Sigmoid colon (tissue), 7 donors: ENCODE measurements around the gene SLC39A9. TPM values are rescaled to one million over a fixed set of nuclear protein-coding genes. Genes with fewer than 3 reads are reported as not detected.

Experiments
- DNase-seq: peaks from one replicate; pipeline ENCODE4 v3.0.0-alpha.2; 2019
- H3K27ac ChIP-seq, 4 donors: fragments of 200-600 bp; sonication (generic); one replicate each; pipeline ENCODE4 v1.5.1; 2016 to 2019; ENCODE audit warnings: mild to moderate bottlenecking in 1 of 4
- H3K27me3 ChIP-seq, 3 donors: fragments of 200-600 bp; sonication (generic); one replicate each; pipeline ENCODE4 v1.5.1; 2019; ENCODE audit warnings: mild to moderate bottlenecking in 1 of 3
- H3K36me3 ChIP-seq, 4 donors: fragments of 200-600 bp; sonication (generic); one replicate each; pipeline ENCODE4 v1.5.1; 2016 to 2019
- H3K4me1 ChIP-seq, 4 donors: fragments of 200-600 bp; sonication (generic); one replicate each; pipeline ENCODE4 v1.5.1; 2017 to 2019
- H3K4me3 ChIP-seq, 4 donors: fragments of 200-600 bp; sonication (generic); one replicate each; pipeline ENCODE4 v1.5.1; 2017 to 2019; ENCODE audit warnings: mild to moderate bottlenecking in 2 of 4, moderate library complexity in 1 of 4
- H3K9me3 ChIP-seq, 4 donors: fragments of 200-600 bp in 3 of 4; sonication (generic) in 3 of 4; one replicate each; pipeline versions ENCODE4 v1.5.1 to v1.6.1; 2013 to 2019
- EP300 ChIP-seq, 4 donors: sonication (generic); formaldehyde crosslinking; IDR thresholded peaks; one replicate each; pipeline ENCODE4 v1.6.1; 2017; ENCODE audit warnings: antibody characterized with exemption in 4 of 4
- POLR2A ChIP-seq, 2 donors: fragments of 450-650 bp; IDR thresholded peaks; one replicate each; pipeline ENCODE4 v1.6.1; 2016; ENCODE audit warnings: antibody characterized with exemption in 2 of 2, mild to moderate bottlenecking in 2 of 2, moderate library complexity in 2 of 2
- POLR2AphosphoS5 ChIP-seq, 4 donors: sonication (generic); formaldehyde crosslinking; IDR thresholded peaks; one replicate each; pipeline ENCODE4 v1.6.1; 2017; ENCODE audit warnings: antibody characterized with exemption in 4 of 4
- WGBS, 2 donors: extraction: QIAGEN DNeasy Blood & Tissue Kit; methylation state at CpG; one replicate each; pipeline ENCODE4 v1.1.7; 2013; 5-methylcytosine and 5-hydroxymethylcytosine counted together
- intact Hi-C: fragments of 100-400 bp; cut with DNase I; formaldehyde crosslinking; loops from one replicate; pipeline ENCODE4 v1.15.1; 2023
- polyA plus RNA-seq, 3 donors: library from polyadenylated mRNA; stranded (reverse); fragments of 200-250 nt; gene quantifications; one replicate each; pipeline ENCODE4 v1.2.3, GENCODE V29; 2013
- total RNA-seq, 4 donors: library from RNA; depleted of rRNA; stranded (reverse); fragments of >200 nt; gene quantifications; one replicate each; pipeline ENCODE4 v1.1.0, GENCODE V29; 2016
- TF ChIP-seq, protein P1 (sequence below), 4 experiments: fragments of 450-650 bp in 3 of 4; fragments of 200-600 bp in 1 of 4; IDR thresholded peaks; one replicate each; pipeline ENCODE4 v1.5.1; 2016 to 2019; ENCODE audit warnings: antibody characterized with exemption in 4 of 4, mild to moderate bottlenecking in 3 of 4, moderate library complexity in 2 of 4
- donor health status: healthy with polysubstance abuse.
- donor health status: Bipolar disorder and iron deficiency.
- donor health status: healthy.

Gene SLC39A9
- total and polyA plus RNA-seq, 7 donors, result 11.4 to 47.4 (median 39.0) TPM

DNA sequence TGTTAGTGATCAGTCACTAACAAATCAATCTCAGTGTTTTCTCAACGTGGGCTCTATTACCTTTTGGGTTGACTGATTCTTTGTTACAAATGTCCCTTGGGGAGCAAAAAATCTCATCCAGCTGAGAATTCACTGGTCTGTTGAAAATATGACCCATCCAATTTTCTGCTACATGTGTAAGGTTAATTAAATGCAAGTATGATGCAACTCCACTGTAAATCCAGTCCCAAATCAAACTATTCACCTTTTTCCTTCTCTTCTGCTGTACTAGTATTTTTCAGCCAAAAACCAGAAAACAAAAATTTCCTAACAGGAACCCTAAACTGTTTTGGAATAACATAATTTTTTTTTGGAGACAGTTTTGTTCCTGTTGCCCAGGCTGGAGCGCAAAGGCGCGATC is 2.6 kb upstream of the SLC39A9 start:
- intact Hi-C loops, result loop anchor here (5.0 to 10.0 kb wide), 3 partner anchors 154 to 366 kb away; partner anchors contain the start of gene DCAF5

DNA sequence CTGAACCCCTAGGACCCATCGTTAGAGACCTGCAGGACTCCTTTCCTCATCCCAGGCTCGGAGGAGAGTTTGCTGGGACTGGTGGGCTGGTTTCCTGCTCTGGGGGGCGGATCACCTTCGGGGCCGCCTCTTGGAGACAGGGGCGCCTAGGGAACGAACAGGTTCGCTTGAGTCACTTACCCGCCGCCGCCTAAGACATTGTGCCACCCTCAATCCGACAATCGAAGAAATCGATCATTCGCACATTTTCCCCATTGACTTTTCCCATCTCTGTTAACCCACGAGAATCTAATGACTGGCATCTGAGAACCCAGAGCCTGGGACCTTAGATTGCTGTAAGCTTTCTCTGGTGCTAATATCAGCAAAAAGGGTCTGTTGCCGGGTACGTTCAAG is 322 bp downstream of the SLC39A9 start:
- TF ChIP-seq POLR2A (IDR thresholded peaks at IDR 0.05) (no peak), EP300 (IDR thresholded peaks at IDR 0.05) (no peak)
- H3K9me3 ChIP-seq, result no peaks in the 10 kb centered on the region
- DNase-seq, result no peak
- intact Hi-C loops, result loop anchor here (2.0 to 10.0 kb wide), 4 partner anchors 60 to 363 kb away; partner anchors contain the start of gene DCAF5
- H3K27me3 ChIP-seq, result no peaks in the 10 kb centered on the region
- H3K4me3 ChIP-seq, result peak overlapping the region; percentile 71 to 91 (median 84)
- H3K36me3 ChIP-seq, result peaks cover 4 to 25% (median 18%) of the 10 kb centered on the region in 4 donors
- H3K4me1 ChIP-seq, result peaks cover 0 to 55% (median 43%) of the 10 kb centered on the region in 4 donors
- WGBS, 2 donors, result 1% methylated on average over 18 of the region's 18 CpGs
- H3K27ac ChIP-seq, result peak overlapping the region; percentile 88 to 94 (median 90)

More for the DNA sequence above, 2.6 kb upstream of the SLC39A9 start:
- WGBS, 2 donors, result 82 to 91% methylated on average over 4 of the region's 4 CpGs
- H3K9me3 ChIP-seq, result no peaks in the 10 kb centered on the region
- peaks cover 4 to 54% (median 31%) of the 10 kb centered on the region in 4 donors for H3K36me3 ChIP-seq
- H3K27ac ChIP-seq, result no peak overlapping the region
- H3K4me3 ChIP-seq, result no peak overlapping the region
- H3K4me1 ChIP-seq, result peaks cover 0 to 51% (median 39%) of the 10 kb centered on the region in 4 donors
- TF ChIP-seq POLR2A (IDR thresholded peaks at IDR 0.05), result no peak
- TF ChIP-seq EP300 (IDR thresholded peaks at IDR 0.05), result no peak
- no peak for TF ChIP-seq POLR2AphosphoS5 (IDR thresholded peaks at IDR 0.05)
- TF ChIP-seq, protein P1, sequence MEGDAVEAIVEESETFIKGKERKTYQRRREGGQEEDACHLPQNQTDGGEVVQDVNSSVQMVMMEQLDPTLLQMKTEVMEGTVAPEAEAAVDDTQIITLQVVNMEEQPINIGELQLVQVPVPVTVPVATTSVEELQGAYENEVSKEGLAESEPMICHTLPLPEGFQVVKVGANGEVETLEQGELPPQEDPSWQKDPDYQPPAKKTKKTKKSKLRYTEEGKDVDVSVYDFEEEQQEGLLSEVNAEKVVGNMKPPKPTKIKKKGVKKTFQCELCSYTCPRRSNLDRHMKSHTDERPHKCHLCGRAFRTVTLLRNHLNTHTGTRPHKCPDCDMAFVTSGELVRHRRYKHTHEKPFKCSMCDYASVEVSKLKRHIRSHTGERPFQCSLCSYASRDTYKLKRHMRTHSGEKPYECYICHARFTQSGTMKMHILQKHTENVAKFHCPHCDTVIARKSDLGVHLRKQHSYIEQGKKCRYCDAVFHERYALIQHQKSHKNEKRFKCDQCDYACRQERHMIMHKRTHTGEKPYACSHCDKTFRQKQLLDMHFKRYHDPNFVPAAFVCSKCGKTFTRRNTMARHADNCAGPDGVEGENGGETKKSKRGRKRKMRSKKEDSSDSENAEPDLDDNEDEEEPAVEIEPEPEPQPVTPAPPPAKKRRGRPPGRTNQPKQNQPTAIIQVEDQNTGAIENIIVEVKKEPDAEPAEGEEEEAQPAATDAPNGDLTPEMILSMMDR (IDR thresholded peaks at IDR 0.05), result no peak
- H3K27me3 ChIP-seq, result no peaks in the 10 kb centered on the region
- no peak for DNase-seq

DNA sequence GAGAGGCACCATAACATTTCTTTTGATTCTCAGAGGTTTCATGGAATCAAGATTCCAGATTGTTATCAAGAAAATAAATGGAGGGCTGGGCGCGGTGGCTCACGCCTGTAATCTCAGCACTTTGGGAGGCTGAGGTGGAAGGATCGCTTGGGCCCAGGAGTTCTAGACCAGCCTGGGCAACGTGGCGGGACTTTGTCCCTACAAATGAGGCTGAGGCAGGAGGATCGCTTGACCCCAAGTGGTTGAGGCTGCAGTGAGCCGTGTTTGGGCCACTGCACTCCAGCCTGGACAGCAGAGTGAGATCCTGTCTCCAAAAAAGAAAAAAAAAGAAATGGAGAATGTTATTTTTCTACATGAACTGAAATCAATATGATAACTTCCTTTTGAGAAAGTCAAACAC is 1.3 kb downstream of the SLC39A9 start:
- Histone ChIP-seq H3K4me1 (peaks cover 0 to 55% (median 43%) of the 10 kb centered on the region in 4 donors), H3K27ac (no peak overlapping the region), H3K36me3 (peaks cover 1 to 16% (median 11%) of the 10 kb centered on the region in 4 donors), H3K9me3 (no peaks in the 10 kb centered on the region), H3K27me3 (no peaks in the 10 kb centered on the region), H3K4me3 (peak overlapping the region in 3 of 4 donors; percentile 71 to 90 (median 78))
- TF ChIP-seq, protein P1 (IDR thresholded peaks at IDR 0.05), result no peak
- TF ChIP-seq EP300 (IDR thresholded peaks at IDR 0.05), result no peak
- TF ChIP-seq POLR2AphosphoS5 (IDR thresholded peaks at IDR 0.05), result no peak
- no peak for TF ChIP-seq POLR2A (IDR thresholded peaks at IDR 0.05)
- 90 to 93% methylated on average over 8 of the region's 8 CpGs for WGBS, 2 donors
- no peak for DNase-seq
- intact Hi-C loops, result loop anchor here (2.0 to 10.0 kb wide), 4 partner anchors 59 to 363 kb away; partner anchors contain the start of gene DCAF5

DNA sequence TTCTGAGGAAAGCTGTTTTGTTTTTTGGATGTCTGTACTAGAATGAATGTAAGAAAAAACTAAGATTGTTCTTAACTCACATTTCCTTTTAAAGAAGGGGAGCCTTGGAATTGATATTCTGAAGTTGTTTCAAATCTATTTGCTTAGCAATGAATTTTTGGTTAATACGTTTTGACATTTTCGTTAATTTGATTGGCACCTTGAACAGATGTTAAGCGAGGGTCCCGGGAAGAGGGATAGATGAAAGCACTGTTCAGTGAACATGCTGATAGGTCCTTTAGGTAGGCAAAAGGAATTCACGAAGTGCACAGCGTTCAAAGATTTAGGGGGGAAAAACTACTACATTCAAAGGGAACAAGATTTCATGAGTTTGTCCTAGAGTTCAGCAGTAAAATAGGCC is 1.7 kb downstream of the SLC39A9 start:
- Histone ChIP-seq H3K27me3 (no peaks in the 10 kb centered on the region), H3K4me1 (peaks cover 0 to 55% (median 43%) of the 10 kb centered on the region in 4 donors), H3K27ac (no peak overlapping the region), H3K4me3 (peak overlapping the region in 1 of 4 donors; percentile 90), H3K36me3 (peaks cover 0 to 12% (median 7%) of the 10 kb centered on the region in 4 donors), H3K9me3 (no peaks in the 10 kb centered on the region)
- intact Hi-C loops, result no loop called here
- 91 to 93% methylated on average over 6 of the region's 6 CpGs for WGBS, 2 donors
- TF ChIP-seq EP300 (IDR thresholded peaks at IDR 0.05), result no peak
- TF ChIP-seq, protein P1 (IDR thresholded peaks at IDR 0.05), result no peak
- no peak for TF ChIP-seq POLR2AphosphoS5 (IDR thresholded peaks at IDR 0.05)
- TF ChIP-seq POLR2A (IDR thresholded peaks at IDR 0.05), result no peak
- no peak for DNase-seq

DNA sequence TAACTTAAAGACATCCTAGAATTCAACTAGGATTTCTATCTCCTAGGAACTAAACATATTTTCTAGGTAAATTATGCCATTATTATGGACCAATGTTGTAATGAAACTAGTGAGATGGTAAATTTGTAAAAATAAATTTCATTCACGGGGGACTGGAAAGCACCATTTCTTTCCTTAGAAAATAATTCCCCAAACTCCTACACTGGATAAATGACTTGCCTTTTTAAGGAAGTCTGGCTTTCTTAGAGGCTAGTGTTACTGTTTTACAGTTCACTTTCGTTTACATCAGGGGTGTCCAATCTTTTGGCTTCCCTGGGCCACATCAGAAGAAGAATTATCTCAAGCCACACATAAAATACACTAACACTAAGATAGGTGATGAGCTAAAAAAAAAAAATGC is 3.3 kb downstream of the SLC39A9 start:
- intact Hi-C loops, result no loop called here

More for the DNA sequence above, 3.3 kb downstream of the SLC39A9 start:
- no peak for DNase-seq
- TF ChIP-seq POLR2AphosphoS5 (IDR thresholded peaks at IDR 0.05), result no peak
- TF ChIP-seq, protein P1 (IDR thresholded peaks at IDR 0.05), result no peak
- TF ChIP-seq POLR2A (IDR thresholded peaks at IDR 0.05), result no peak
- no peak for TF ChIP-seq EP300 (IDR thresholded peaks at IDR 0.05)
- H3K27me3 ChIP-seq, result no peaks in the 10 kb centered on the region
- H3K36me3 ChIP-seq, result no peaks in the 10 kb centered on the region
- H3K4me1 ChIP-seq, result peaks cover 0 to 43% (median 35%) of the 10 kb centered on the region in 4 donors
- 77 to 81% methylated on average over 2 of the region's 2 CpGs for WGBS, 2 donors
- no peaks in the 10 kb centered on the region for H3K9me3 ChIP-seq
- H3K27ac ChIP-seq, result no peak overlapping the region
- H3K4me3 ChIP-seq, result no peak overlapping the region
